RWPE1 (cell line): ENCODE data around the gene RAB28.

ENCODE experiments used
- CTCF ChIA-PET: fragments of 350-600 bp; sonication (Branson Sonifier 250); formaldehyde crosslinking; extraction: SDS; loops from one replicate; lab custom pipeline; 2021; lab: Yijun Ruan, JAX
- POLR2A ChIA-PET: fragments of 400-600 bp; formaldehyde crosslinking; extraction: SDS; loops from one replicate; lab custom pipeline; 2020; ENCODE audit warnings: antibody characterized with exemption; ENCODE audit not compliant: low non-redundant PET; lab: Yijun Ruan, JAX
- DNase-seq: peaks from one replicate; pipeline ENCODE4 v3.0.0; 2012; ENCODE audit warnings: low spot score
- H3K27ac ChIP-seq: fragments of 450-650 bp; 2 replicates; pipeline ENCODE4 v1.5.1; 2017
- CTCF ChIP-seq: fragments of 450-650 bp; conservative IDR thresholded peaks from 2 replicates; pipeline ENCODE4 v1.5.1; 2017; ENCODE audit warnings: low read depth, mild to moderate bottlenecking

Gene RAB28

GRCh38 chr4:13441506-13441905, 42.6 kb downstream of the RAB28 start:
- TF ChIP-seq CTCF, result no peak
- H3K27ac ChIP-seq, result no peak overlapping the region
- ChIA-PET POLR2A (no interaction called here), CTCF (no interaction called here)
- DNase-seq, result no peak

- ChIA-PET CTCF (no interaction called here), POLR2A (no interaction called here)
- H3K27ac ChIP-seq, result no peak overlapping the region
- TF ChIP-seq CTCF, result no peak
- no peak for DNase-seq
These were observed 47.2 kb downstream of the RAB28 start for GRCh38 chr4:13436962-13437361.

- ChIA-PET CTCF (interaction anchor here (0.7 kb wide), 1 partner anchor 63 kb away, joined by 3 read pairs; no protein-coding TSS in a partner anchor), POLR2A (no interaction called here)
- no peak overlapping the region for H3K27ac ChIP-seq
- TF ChIP-seq CTCF, result no peak
- DNase-seq, result no peak
These were observed 51.7 kb downstream of the RAB28 start for GRCh38 chr4:13432453-13432852.

GRCh38 chr4:13430834-13431568, 53.1 kb downstream of the RAB28 start:
- DNase-seq, result no peak
- POLR2A ChIA-PET, result no interaction called here
- H3K27ac ChIP-seq, result no peak overlapping the region
- TF ChIP-seq CTCF, result no peak
- CTCF ChIA-PET, result no interaction called here

GRCh38 chr4:13427599-13428325, 56.4 kb downstream of the RAB28 start:
- no peak for DNase-seq
- ChIA-PET POLR2A (no interaction called here), CTCF (interaction anchor here (0.6 kb wide), 1 partner anchor 20 kb away, joined by 3 read pairs; no protein-coding TSS in a partner anchor)
- no peak for TF ChIP-seq CTCF
- H3K27ac ChIP-seq, result no peak overlapping the region

GRCh38 chr4:13415068-13415785, 68.9 kb downstream of the RAB28 start:
- ChIA-PET CTCF (interaction anchor here (0.6 kb wide), 1 partner anchor 8 kb away, joined by 3 read pairs; no protein-coding TSS in a partner anchor), POLR2A (no interaction called here)
- no peak for TF ChIP-seq CTCF
- H3K27ac ChIP-seq, result no peak overlapping the region
- DNase-seq, result no peak
